Upper lobe of left lung (tissue), 4 donors: ENCODE data around the gene EMP1.

Experiments used
- CTCF ChIP-seq, 6 experiments: fragments of 450-650 bp in 4 of 6; fragments of 200-600 bp in 2 of 6; sonication (generic) in 2 of 6; IDR thresholded peaks; one replicate each; pipeline ENCODE4 v1.5.1; 2016 to 2019; ENCODE audit warnings: antibody characterized with exemption in 6 of 6
- EP300 ChIP-seq, 4 donors: sonication (generic); formaldehyde crosslinking; IDR thresholded peaks; one replicate each; pipeline ENCODE4 v1.5.1; 2017; ENCODE audit warnings: antibody characterized with exemption in 4 of 4, control low read depth in 2 of 4
- POLR2A ChIP-seq, 4 donors: fragments of 450-650 bp; IDR thresholded peaks; one replicate each; pipeline ENCODE4 v1.5.1; 2016 to 2017; ENCODE audit warnings: antibody characterized with exemption in 4 of 4, mild to moderate bottlenecking in 2 of 4
- POLR2AphosphoS5 ChIP-seq, 2 donors: sonication (generic); formaldehyde crosslinking; IDR thresholded peaks; one replicate each; pipeline ENCODE4 v1.5.1; 2017; ENCODE audit warnings: antibody characterized with exemption in 2 of 2

GRCh38 chr12:13238204-13238603 lies 41.7 kb downstream of the EMP1 start:
- no peak for TF ChIP-seq CTCF (IDR thresholded peaks at IDR 0.05)
- TF ChIP-seq POLR2A (IDR thresholded peaks at IDR 0.05), result no peak
- TF ChIP-seq POLR2AphosphoS5 (IDR thresholded peaks at IDR 0.05), result no peak
- TF ChIP-seq EP300 (IDR thresholded peaks at IDR 0.05), result no peak
